Vagina (tissue), 2 donors: ENCODE data around the gene TOMM7.

ENCODE experiments used
- POLR2AphosphoS5 ChIP-seq, 2 donors: sonication (generic); formaldehyde crosslinking; IDR thresholded peaks; one replicate each; pipeline ENCODE4 v1.9.0; 2017; ENCODE audit warnings: antibody characterized with exemption in 2 of 2, mild to moderate bottlenecking in 2 of 2, low read depth in 1 of 2; ENCODE audit not compliant: insufficient read depth in 1 of 2
- TF ChIP-seq, protein P1 (sequence below), 3 experiments: fragments of 450-650 bp in 2 of 3; fragments of 200-600 bp in 1 of 3; sonication (generic) in 1 of 3; IDR thresholded peaks; one replicate each; pipeline ENCODE4 v1.5.1; 2017 to 2019; ENCODE audit warnings: antibody characterized with exemption in 3 of 3, mild to moderate bottlenecking in 2 of 3, moderate library complexity in 2 of 3

DNA sequence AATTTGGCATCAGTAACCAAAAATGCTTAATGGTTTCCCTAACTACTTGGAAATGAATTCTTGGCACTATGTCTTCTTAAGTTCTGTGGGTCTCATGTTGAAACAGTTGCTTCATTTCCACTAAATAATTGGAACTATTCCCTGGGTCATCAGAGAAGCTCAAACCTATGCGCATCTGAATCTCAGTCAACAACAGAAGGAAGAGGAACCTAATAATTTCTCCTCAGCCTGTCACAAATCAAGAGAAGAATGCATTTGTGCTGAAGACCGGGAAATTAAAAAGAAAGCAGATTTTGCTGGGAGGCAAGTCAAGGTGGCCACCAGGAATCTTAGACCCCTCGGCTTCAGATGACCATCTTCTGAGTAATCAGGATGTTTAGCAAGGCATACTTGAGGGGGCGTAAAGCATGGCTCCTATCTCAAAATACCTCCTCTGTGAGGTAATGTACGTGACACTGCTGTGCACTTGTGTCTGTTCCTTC lies 41.4 kb downstream of the TOMM7 start:
- TF ChIP-seq, protein P1, sequence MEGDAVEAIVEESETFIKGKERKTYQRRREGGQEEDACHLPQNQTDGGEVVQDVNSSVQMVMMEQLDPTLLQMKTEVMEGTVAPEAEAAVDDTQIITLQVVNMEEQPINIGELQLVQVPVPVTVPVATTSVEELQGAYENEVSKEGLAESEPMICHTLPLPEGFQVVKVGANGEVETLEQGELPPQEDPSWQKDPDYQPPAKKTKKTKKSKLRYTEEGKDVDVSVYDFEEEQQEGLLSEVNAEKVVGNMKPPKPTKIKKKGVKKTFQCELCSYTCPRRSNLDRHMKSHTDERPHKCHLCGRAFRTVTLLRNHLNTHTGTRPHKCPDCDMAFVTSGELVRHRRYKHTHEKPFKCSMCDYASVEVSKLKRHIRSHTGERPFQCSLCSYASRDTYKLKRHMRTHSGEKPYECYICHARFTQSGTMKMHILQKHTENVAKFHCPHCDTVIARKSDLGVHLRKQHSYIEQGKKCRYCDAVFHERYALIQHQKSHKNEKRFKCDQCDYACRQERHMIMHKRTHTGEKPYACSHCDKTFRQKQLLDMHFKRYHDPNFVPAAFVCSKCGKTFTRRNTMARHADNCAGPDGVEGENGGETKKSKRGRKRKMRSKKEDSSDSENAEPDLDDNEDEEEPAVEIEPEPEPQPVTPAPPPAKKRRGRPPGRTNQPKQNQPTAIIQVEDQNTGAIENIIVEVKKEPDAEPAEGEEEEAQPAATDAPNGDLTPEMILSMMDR (IDR thresholded peaks at IDR 0.05) = no peak
- no peak for TF ChIP-seq POLR2AphosphoS5 (IDR thresholded peaks at IDR 0.05; ENCODE audit: insufficient read depth in 1 of 2, low read depth in 1 of 2)
